Retinal pigment epithelial cell (primary cell): ENCODE data around the gene RFC2.
"Not testable (repeated sequence)": the region's sequence is repeated elsewhere in the genome, so short reads cannot be mapped to it uniquely, and the experiment has no call there.

Experiments used
- DNase-seq: peaks from one replicate; pipeline ENCODE4 v3.0.0-alpha.2; 2010; ENCODE audit warnings: low read depth
- H3K4me3 ChIP-seq: 2 replicates; pipeline ENCODE4 v1.5.1; 2011; ENCODE audit warnings: mild to moderate bottlenecking, low read length, control low read depth, moderate library complexity
- CTCF ChIP-seq: conservative IDR thresholded peaks from 2 replicates; pipeline ENCODE4 v1.5.1; 2011; ENCODE audit warnings: low read depth, low read length, control low read depth, inconsistent platforms

Gene RFC2

GRCh38 chr7:74256491-74257408, 2.6 kb upstream of the RFC2 start:
- no peak for DNase-seq
- no peak overlapping the region for H3K4me3 ChIP-seq
- no peak for TF ChIP-seq CTCF

DNA sequence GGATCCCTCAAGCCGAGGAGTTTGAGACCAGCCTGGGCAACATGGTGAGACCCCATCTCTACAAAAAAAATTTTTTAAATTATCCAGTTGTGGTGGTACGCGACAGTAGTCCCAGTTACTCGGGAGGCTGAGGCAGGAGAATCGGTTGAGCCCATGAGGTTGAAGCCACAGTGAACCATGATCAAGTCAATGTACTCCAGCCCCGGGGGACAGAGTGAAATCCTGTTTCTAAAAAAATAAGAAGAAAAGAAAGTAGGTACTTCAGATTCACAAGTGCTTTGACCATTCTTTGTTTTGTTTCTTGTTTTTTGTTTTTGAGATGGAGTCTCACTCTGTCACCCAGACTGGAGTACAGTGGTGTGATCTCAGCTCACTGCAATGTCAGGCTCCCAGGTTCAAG, 1.3 kb upstream of the RFC2 start:
- not testable (repeated sequence) for DNase-seq
- peak overlapping the region; percentile 94 for H3K4me3 ChIP-seq

DNA sequence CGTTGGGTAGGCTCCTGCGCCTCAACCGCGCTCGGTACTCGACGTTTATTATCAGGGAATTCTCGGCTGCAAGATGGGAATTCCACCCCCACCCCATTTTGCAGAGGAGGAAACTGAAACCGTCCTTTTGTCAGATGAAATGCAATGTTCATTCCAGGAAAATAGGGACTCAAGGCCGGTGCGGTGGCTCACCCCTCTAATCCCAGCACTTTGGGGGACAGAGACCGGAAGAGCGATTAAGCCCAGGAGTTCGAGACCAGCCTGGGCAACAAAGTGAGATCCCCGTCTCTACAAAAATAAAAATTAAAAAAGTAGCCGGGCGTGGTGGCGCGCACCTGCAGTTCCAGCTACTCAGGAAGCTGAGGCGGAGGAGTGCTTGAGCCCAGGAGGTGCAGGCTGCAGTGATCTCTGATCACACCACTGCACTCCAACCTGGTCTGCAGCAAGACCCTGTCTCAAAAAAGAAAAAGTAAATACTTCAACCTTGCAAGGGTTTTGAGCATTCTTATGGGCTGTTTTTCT, 720 bp upstream of the RFC2 start:
- peak overlapping the region; percentile 94 for H3K4me3 ChIP-seq
- DNase-seq = no peak
- no peak for TF ChIP-seq CTCF

DNA sequence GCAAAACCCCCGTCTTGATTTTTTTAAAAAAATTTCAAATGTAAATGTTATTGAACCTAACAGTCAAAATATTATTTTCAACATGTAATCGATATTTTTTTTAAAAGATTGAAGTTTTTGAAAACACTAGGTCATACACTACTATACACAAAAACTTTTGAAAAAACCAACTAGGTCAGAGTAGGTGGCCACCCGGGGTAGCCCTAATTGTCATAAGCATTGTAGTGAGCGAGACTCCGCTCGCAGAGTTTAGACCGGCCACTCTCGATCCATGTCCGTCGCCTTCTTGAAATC, 417 bp downstream of the RFC2 start:
- DNase-seq = no peak
- no peak for TF ChIP-seq CTCF
- peak overlapping the region; percentile 94 for H3K4me3 ChIP-seq

DNA sequence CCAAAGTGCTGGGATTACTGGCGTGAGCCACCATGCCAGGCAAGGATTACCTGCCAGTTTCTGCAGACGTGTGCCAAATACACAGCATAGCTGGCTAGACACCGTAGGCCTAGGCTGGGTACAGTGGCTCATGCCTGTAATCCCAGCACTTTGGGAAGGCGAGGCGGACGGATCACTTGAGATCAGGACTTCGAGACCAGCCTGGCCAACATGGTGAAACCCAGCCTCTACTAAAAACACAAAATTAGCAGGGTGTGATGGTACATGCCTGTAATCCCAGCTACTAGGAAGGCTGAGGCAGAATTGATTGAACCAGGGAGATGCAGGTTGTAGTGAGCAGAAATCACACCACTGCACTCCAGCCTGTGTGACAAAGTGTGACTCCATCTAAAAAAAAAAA, 868 bp downstream of the RFC2 start:
- peak overlapping the region; percentile 94 for H3K4me3 ChIP-seq
- TF ChIP-seq CTCF = no peak
- no peak for DNase-seq

DNA sequence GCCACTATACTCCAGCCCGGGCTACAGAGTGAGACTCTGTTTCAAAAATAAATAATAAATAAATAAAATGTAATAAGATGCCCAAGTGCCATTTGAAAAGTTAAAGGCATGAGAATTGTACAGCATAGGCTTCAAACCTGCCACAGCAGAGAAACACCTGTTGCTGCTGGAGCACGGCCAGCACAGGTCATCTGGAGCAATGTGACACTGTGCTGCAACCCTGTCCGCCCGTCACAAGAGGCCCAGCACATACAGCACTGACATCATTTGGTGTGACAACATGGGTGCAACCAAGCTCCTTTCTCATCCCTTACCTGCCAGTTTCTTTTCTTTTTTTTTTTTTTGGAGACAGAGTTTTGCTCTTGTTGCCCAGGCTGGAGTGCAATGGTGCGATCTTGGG, 1.3 kb downstream of the RFC2 start:
- H3K4me3 ChIP-seq = peak overlapping the region; percentile 94
- DNase-seq = no peak
- no peak for TF ChIP-seq CTCF

DNA sequence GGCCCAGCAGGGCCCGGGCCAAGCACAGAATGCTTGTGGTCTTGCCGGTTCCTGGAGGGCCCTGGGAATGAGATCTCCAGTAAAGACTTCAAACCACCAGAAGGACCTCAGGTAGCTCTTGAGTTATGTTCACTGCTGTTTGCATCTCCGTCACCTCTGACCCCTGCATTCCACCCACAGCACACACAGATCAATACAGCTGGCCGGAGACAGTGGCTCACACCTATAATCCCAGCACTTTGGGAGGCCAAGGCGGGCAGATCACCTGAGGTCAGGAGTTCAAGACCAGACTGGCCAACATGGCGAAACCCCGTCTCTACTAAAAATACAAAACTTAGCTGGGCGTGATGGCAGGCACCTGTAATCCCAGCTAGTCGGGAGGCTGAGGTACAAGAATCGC, 5.1 kb downstream of the RFC2 start:
- H3K4me3 ChIP-seq, DNase-seq: not testable (repeated sequence)

GRCh38 chr7:74248156-74248555, 6.0 kb downstream of the RFC2 start:
- TF ChIP-seq CTCF = no peak
- DNase-seq = no peak

More at GRCh38 chr7:74248156-74248555, 6.0 kb downstream of the RFC2 start:
- no peak overlapping the region for H3K4me3 ChIP-seq
